Subcutaneous adipose tissue (tissue), 4 donors: ENCODE results near the gene HOXC13. TPM values are rescaled to one million over a fixed set of nuclear protein-coding genes. Genes with fewer than 3 reads are reported as not detected.

Source experiments
- CTCF ChIP-seq: fragments of 450-650 bp; IDR thresholded peaks from one replicate; pipeline ENCODE4 v1.5.1; 2016; ENCODE audit warnings: low read depth, mild to moderate bottlenecking, control low read depth, antibody characterized with exemption, moderate library complexity
- total RNA-seq, 4 donors: library from RNA; depleted of rRNA; stranded (reverse); fragments of >200 nt; gene quantifications; one replicate each; pipeline ENCODE4 v1.1.0, GENCODE V29; 2016

HOXC13 gene
- total RNA-seq, 4 donors from 2014 or later: 0.34 to 1.1 TPM; not detected in 2

DNA sequence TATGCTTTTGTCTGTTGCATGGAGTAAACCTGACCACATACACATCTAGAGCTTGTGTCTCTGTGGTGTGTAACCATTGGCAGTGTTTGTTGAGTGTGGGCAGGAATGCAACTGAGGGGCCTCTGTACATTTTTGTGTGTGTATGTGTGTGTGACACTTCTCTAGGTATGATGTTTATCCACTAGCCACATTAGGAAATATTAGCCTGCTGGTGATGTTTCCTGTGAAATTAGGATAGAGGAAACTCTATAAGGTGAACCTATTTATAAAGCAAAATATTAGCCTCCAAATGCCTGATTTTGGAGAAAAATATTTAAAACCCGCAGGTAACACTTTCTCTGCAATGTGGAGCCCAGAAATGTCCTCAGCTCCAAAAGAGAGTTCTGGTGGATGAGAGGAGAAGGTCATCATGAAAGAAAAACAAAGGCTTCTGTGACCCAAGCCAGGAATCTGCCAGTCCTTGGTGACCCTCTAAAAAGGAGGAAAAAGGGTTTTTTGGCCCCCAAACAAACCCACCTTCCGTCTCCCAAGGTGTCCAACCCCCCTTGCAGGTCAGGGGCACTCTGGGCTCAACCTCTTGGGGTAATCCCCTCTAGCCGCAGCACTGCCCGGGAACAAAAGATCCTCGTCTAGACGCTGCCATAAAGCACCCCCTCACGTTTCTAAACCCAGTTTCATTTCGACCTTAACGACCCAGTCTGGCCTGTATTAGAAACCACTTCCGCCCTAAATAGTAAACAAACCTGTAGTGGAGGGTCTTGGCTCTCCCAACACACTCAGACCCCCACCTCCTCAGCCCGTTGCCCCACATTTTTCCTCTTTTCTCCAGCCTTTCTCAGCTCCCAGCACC is 39.2 kb downstream of the HOXC13 start:
- no peak for TF ChIP-seq CTCF

DNA sequence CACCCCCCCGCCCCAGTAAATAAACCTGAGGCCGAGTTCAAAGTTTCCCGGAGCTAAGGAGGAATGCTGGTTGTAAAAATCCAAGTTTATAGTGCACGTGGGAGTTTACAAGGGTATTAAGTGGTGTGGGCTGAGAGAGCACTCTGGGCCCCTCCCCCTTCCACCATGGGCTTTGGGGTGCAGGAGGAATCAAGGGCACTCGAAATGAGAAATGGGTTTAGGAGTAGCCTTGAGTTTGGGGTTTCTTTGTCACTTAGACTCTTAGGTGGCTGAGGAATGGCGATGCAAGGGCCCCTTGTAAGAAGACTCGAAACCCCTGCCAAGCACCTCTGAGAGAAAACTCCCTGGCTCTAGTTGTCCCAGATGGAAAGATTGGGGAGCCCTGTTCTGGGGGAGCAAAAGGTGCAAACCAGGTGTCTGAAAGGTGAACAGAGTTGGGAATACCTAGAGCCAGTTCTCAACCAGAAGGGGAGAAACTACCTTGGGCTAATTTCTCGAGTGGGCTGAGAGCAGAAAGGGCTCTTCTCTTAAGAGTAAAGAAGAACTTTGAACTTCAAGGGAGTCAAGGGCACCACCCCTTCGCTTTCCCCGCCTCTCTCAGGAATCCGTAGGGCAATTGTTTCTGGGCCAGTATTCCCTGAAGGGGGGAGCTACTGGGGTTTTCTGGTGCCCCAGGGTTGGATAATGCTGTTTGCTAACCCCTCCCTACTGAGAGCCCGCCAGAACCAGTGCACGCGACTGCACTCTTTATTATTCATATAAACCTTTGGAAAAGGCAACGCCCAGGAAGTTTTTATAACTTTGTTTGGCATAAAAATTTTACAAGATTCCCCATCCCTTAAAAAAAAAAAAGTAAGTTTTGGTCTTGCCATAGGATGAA is 40.1 kb downstream of the HOXC13 start:
- TF ChIP-seq CTCF: no peak

DNA sequence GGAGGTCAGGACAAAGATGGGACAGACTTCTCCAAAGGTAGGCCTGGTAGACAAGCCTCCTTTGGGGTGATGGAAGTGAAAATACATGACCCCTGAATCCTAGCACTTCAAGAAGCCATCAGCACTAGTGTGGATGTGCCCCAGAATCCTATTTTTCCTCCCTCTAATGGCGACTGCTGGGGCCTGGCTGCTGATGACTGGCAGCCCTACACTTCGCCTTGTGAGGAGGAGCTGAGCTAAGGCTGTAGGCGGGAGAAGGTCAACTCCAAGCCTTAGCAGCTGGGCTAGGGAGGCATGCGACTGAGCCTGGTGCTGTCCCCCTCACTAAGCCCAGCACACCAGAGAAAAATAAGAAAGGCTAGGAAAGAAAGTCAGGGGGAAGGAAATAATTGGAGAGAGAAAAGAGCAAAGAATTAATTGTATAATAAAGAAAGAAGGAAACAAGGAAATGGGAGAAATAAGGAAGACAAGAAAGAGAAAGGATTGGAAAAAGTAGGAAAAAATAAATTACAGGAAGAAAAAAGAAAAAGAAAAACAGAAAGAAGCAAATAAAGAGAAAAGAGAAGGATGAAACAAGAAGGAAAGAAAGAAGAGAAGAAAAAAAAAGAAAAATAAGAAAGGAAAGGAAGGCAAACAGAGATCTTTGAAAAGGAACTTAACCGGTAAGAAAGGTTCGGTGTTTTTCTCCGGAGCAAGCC is 41.6 kb downstream of the HOXC13 start:
- TF ChIP-seq CTCF: no peak

GRCh38 chr12:53980802-53981496 is 42.3 kb downstream of the HOXC13 start:
- no peak for TF ChIP-seq CTCF

GRCh38 chr12:53981634-53982565 is 43.3 kb downstream of the HOXC13 start:
- TF ChIP-seq CTCF: no peak
